HepG2 (cell line): ENCODE measurements around the gene AKT3. TPM values are rescaled to one million over a fixed set of nuclear protein-coding genes. Genes with fewer than 3 reads are reported as not detected.

Experiments used
- ATAC-seq: fragments of 200-7000 bp; cut with Tn5 transposase; 3 replicates; pipeline ENCODE4 v1.9.1; 2020; ENCODE audit warnings: mild to moderate bottlenecking, moderate library complexity
- BruUV-seq: library from RNA; stranded (reverse); fragments of 400-500 nt; replicated peaks from 2 replicates; lab custom pipeline; 2021; lab: Mats Ljungman, UMichigan
- CTCF ChIA-PET: fragments of 300-600 bp; formaldehyde crosslinking; extraction: SDS; loops from one replicate; lab custom pipeline; 2021; ENCODE audit warnings: low total read pairs, inconsistent platforms, low intra/inter-chr PET ratio; lab: Yijun Ruan, JAX
- POLR2A ChIA-PET: fragments of 350-600 bp; sonication (Branson Sonifier 250); formaldehyde crosslinking; loops from one replicate; lab custom pipeline; 2020; ENCODE audit warnings: antibody characterized with exemption, inconsistent platforms; lab: Yijun Ruan, JAX
- DNase-seq: peaks from one replicate; pipeline ENCODE4 v3.0.0-alpha.2; 2015; ENCODE audit warnings: low spot score
- FAIRE-seq: peaks from 3 replicates; lab custom pipeline; 2011; peaks lifted over from hg19 to GRCh38; lab: Jason Lieb, UNC
- H2AFZ ChIP-seq: one replicate; pipeline ENCODE4 v1.6.1; 2011; ENCODE audit warnings: low read length, inconsistent platforms
- H3K27ac ChIP-seq: fragments of 300-600 bp; 3 replicates; pipeline ENCODE4 v1.8.0; 2011; ENCODE audit warnings: mixed run types, mild to moderate bottlenecking, mixed read lengths, low read length, inconsistent platforms; ENCODE audit not compliant: insufficient read depth; ENCODE audit errors: extremely low read length
- H3K27me3 ChIP-seq, 2 experiments: fragments of 200-600 bp in 1 of 2; 2 replicates in 1 of 2; 3 replicates in 1 of 2; pipeline versions ENCODE4 v1.6.0 to v1.8.0; 2011; ENCODE audit warnings: low read length in 2 of 2, mild to moderate bottlenecking in 2 of 2, moderate library complexity in 2 of 2, inconsistent platforms in 1 of 2; ENCODE audit not compliant: insufficient read depth in 2 of 2, control insufficient read depth in 1 of 2
- H3K36me3 ChIP-seq, 2 experiments: fragments of 200-600 bp in 1 of 2; replicated peaks in 1 of 2; 2 replicates in 1 of 2; 3 replicates in 1 of 2; pipeline versions ENCODE4 v1.5.1 to v1.8.0; 2011; ENCODE audit warnings: low read length in 2 of 2, inconsistent platforms in 1 of 2; ENCODE audit not compliant: insufficient read depth in 2 of 2, control insufficient read depth in 1 of 2
- H3K4me1 ChIP-seq: 2 replicates; pipeline ENCODE4 v1.5.1; 2012; ENCODE audit warnings: low read length, inconsistent platforms; ENCODE audit not compliant: insufficient read depth
- H3K4me2 ChIP-seq: 2 replicates; pipeline ENCODE4 v1.6.0; 2011; ENCODE audit warnings: low read depth, low read length, inconsistent platforms
- H3K4me3 ChIP-seq, 3 experiments: fragments of 200-600 bp in 1 of 3; sonication (generic), shearing (Covaris generic) in 1 of 3; replicated peaks in 1 of 3; 2 replicates each; pipeline ENCODE4 v1.5.1; 2011 to 2016; ENCODE audit warnings: low read length in 3 of 3, inconsistent platforms in 2 of 3, low read depth in 2 of 3, mild to moderate bottlenecking in 2 of 3, control low read depth in 1 of 3, mixed read lengths in 1 of 3; ENCODE audit not compliant: insufficient read depth in 1 of 3
- H3K79me2 ChIP-seq: one replicate; pipeline ENCODE4 v1.6.1; 2011; ENCODE audit warnings: low read length, inconsistent platforms; ENCODE audit not compliant: insufficient read depth
- H3K9ac ChIP-seq: 2 replicates; pipeline ENCODE4 v1.6.0; 2011; ENCODE audit warnings: mild to moderate bottlenecking, low read depth, low read length, inconsistent platforms; ENCODE audit not compliant: insufficient read depth
- H3K9me3 ChIP-seq: 2 replicates; pipeline ENCODE4 v1.5.1; 2012; ENCODE audit warnings: mild to moderate bottlenecking, low read length
- H4K20me1 ChIP-seq: 2 replicates; pipeline ENCODE4 v1.6.0; 2011; ENCODE audit warnings: inconsistent platforms, mild to moderate bottlenecking, low read length, moderate library complexity; ENCODE audit not compliant: insufficient read depth
- BRCA1 ChIP-seq: sonication (generic); formaldehyde crosslinking; IDR thresholded peaks from 2 replicates; pipeline ENCODE4 v1.4.0; 2020; ENCODE audit warnings: missing genetic modification reagents
- ESRRA ChIP-seq: sonication (generic); formaldehyde crosslinking; IDR thresholded peaks from 2 replicates; pipeline ENCODE4 v1.5.1; 2020; ENCODE audit warnings: mild to moderate bottlenecking, low read depth, missing genetic modification reagents
- MIXL1 ChIP-seq: IDR thresholded peaks from 2 replicates; pipeline ENCODE4 v1.6.1; 2016
- RXRA ChIP-seq: sonication (generic); formaldehyde crosslinking; IDR thresholded peaks from 2 replicates; pipeline ENCODE4 v1.5.1; 2020; ENCODE audit warnings: missing genetic modification reagents
- SCMH1 ChIP-seq: sonication (generic); formaldehyde crosslinking; IDR thresholded peaks from 2 replicates; pipeline ENCODE4 v1.9.0; 2021; ENCODE audit warnings: missing genetic modification reagents, mild to moderate bottlenecking, borderline replicate concordance
- ZBTB21 ChIP-seq: sonication (generic); formaldehyde crosslinking; IDR thresholded peaks from 2 replicates; pipeline ENCODE4 v1.4.0; 2020; ENCODE audit warnings: missing genetic modification reagents
- ZC3H13 ChIP-seq: sonication (generic); formaldehyde crosslinking; IDR thresholded peaks from 2 replicates; pipeline ENCODE4 v1.8.1; 2023; ENCODE audit warnings: mild to moderate bottlenecking, missing genetic modification reagents, moderate library complexity
- ZNF264 ChIP-seq: sonication (generic); formaldehyde crosslinking; IDR thresholded peaks from 2 replicates; pipeline ENCODE4 v1.4.0; 2020; ENCODE audit warnings: missing genetic modification reagents
- WGBS: methylation state at CpG from one replicate; pipeline ENCODE4 v1.1.6; 2017; ENCODE audit warnings: low lambda C conversion rate; 5-methylcytosine and 5-hydroxymethylcytosine counted together
- in situ Hi-C: cut with HindIII; loops from 2 replicates; pipeline ENCODE4 v1.10.0; 2017; ENCODE audit warnings: low pct_unique_long_range_greater_than_20kb; ENCODE audit not compliant: extremely low pct_ligation_motif_present
- intact Hi-C: fragments of 100-400 bp; cut with micrococcal nuclease; formaldehyde crosslinking; loops from one replicate; pipeline ENCODE4 v1.10.0; 2022; ENCODE audit not compliant: unreplicated experiment
- polyA plus RNA-seq, 8 experiments: library from polyadenylated mRNA; depleted of rRNA in 3 of 8; stranded (reverse) in 7 of 8; unstranded in 1 of 8; fragments of >200 nt; fragmentation: Illumina TruSeq in 4 of 8; extraction: Trizol in 4 of 8; gene quantifications; 2 replicates each; pipeline versions ENCODE4 v1.2.1 to v1.2.3, GENCODE V29; 2011 to 2016; ENCODE audit warnings: low read depth in 4 of 8, missing spikeins in 1 of 8, mixed read lengths in 1 of 8; ENCODE audit not compliant: insufficient read depth in 1 of 8
- total RNA-seq, 5 experiments: library from RNA; depleted of rRNA; stranded (reverse); fragments of >200 nt; fragmentation: Illumina TruSeq; extraction: Trizol; gene quantifications; 2 replicates each; pipeline ENCODE4 v1.2.3, GENCODE V29; 2016; ENCODE audit warnings: low read depth in 1 of 5
- TF ChIP-seq, protein P1 (sequence below), 2 experiments: fragments of 450-650 bp in 1 of 2; sonication (generic) in 1 of 2; formaldehyde crosslinking in 1 of 2; IDR thresholded peaks; 2 replicates each; pipeline versions ENCODE4 v1.6.1 to v1.8.0; 2016 to 2022; ENCODE audit warnings: antibody characterized with exemption in 1 of 2, mild to moderate bottlenecking in 1 of 2, missing genetic modification reagents in 1 of 2

The AKT3 gene
- total and polyA plus RNA-seq, 2 of the 13 experiments (the other 11 are each of a cell fraction or from before 2014, with no cell fraction given): 0.07 TPM

DNA sequence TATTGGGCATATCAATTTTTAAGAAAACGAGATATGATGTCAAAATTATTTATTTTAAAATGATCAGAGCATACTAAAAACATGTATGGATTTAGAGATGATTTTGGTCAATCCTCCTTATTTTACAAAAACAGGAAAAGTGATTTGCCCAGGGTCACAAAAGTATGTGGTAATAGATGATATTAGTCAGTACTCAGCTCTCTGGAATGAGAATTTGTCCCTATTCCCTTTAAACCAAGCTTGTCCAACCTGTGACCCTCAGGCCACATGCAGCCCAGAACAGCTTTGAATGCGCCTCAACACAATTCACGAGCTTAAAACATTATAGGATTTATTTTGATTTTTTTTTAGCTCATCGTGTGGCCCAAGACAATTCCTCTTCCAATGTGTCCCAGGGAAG is 104.7 kb downstream of the AKT3 start:
- Histone ChIP-seq H2AFZ (no peak overlapping the region), H3K4me3 (no peak overlapping the region), H4K20me1 (no peaks in the 10 kb centered on the region), H3K9ac (no peak overlapping the region), H3K79me2 (no peaks in the 10 kb centered on the region), H3K27me3 (no peaks in the 10 kb centered on the region), H3K4me2 (no peak overlapping the region), H3K9me3 (no peaks in the 10 kb centered on the region), H3K36me3 (no peaks in the 10 kb centered on the region), H3K27ac (no peak overlapping the region), H3K4me1 (no peaks in the 10 kb centered on the region)
- in situ Hi-C loops (loop anchor here (10.0 kb wide), 1 partner anchor 401 kb away; no protein-coding TSS in a partner anchor), intact Hi-C loops (loop anchor here (10.0 kb wide), 1 partner anchor 191 kb away; no protein-coding TSS in a partner anchor)
- ATAC-seq: no peak
- WGBS: 11% methylated on average over 4 of the region's 4 CpGs
- DNase-seq: no peak
- no peak for TF ChIP-seq SCMH1
- no peak for TF ChIP-seq ESRRA
- TF ChIP-seq, protein P1, sequence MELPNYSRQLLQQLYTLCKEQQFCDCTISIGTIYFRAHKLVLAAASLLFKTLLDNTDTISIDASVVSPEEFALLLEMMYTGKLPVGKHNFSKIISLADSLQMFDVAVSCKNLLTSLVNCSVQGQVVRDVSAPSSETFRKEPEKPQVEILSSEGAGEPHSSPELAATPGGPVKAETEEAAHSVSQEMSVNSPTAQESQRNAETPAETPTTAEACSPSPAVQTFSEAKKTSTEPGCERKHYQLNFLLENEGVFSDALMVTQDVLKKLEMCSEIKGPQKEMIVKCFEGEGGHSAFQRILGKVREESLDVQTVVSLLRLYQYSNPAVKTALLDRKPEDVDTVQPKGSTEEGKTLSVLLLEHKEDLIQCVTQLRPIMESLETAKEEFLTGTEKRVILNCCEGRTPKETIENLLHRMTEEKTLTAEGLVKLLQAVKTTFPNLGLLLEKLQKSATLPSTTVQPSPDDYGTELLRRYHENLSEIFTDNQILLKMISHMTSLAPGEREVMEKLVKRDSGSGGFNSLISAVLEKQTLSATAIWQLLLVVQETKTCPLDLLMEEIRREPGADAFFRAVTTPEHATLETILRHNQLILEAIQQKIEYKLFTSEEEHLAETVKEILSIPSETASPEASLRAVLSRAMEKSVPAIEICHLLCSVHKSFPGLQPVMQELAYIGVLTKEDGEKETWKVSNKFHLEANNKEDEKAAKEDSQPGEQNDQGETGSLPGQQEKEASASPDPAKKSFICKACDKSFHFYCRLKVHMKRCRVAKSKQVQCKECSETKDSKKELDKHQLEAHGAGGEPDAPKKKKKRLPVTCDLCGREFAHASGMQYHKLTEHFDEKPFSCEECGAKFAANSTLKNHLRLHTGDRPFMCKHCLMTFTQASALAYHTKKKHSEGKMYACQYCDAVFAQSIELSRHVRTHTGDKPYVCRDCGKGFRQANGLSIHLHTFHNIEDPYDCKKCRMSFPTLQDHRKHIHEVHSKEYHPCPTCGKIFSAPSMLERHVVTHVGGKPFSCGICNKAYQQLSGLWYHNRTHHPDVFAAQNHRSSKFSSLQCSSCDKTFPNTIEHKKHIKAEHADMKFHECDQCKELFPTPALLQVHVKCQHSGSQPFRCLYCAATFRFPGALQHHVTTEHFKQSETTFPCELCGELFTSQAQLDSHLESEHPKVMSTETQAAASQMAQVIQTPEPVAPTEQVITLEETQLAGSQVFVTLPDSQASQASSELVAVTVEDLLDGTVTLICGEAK (IDR thresholded peaks at IDR 0.05): no peak
- TF ChIP-seq, protein P1 (CRISPR knock-in tag; IDR thresholded peaks at IDR 0.05): no peak
- TF ChIP-seq RXRA (CRISPR knock-in tag): no peak
- TF ChIP-seq BRCA1: no peak
- no peak for TF ChIP-seq ZC3H13 (CRISPR knock-in tag)
- no peak for TF ChIP-seq ZNF264 (CRISPR knock-in tag)
- TF ChIP-seq MIXL1 (CRISPR knock-in tag): no peak
- TF ChIP-seq ZBTB21 (CRISPR knock-in tag): no peak
- CTCF ChIA-PET: no interaction called here
- POLR2A ChIA-PET: no interaction called here
- BruUV-seq: no TSS peak
- no peak for FAIRE-seq
